Measurements from ENCODE around the gene RHOH.

- no peak for TF ChIP-seq BACH1 (IDR thresholded peaks at IDR 0.05; ENCODE audit: borderline replicate concordance)
- TF ChIP-seq BHLHE40 (IDR thresholded peaks at IDR 0.05; ENCODE audit: borderline replicate concordance in 1 of 2, low read depth in 2 of 2, low read length in 1 of 2), result no peak
- no peak for TF ChIP-seq CTCF (IDR thresholded peaks at IDR 0.05 in 2 of 3, conservative IDR thresholded peaks at IDR 0.05 in 1 of 3; ENCODE audit: control insufficient read depth in 2 of 3, extremely low read depth in 1 of 3, insufficient read depth in 1 of 3, low read depth in 3 of 3, low read length in 3 of 3)
- no peak for TF ChIP-seq BRCA1 (IDR thresholded peaks at IDR 0.05; ENCODE audit: low read depth, low read length)
- no peak for TF ChIP-seq POLR2AphosphoS5 (IDR thresholded peaks at IDR 0.05; ENCODE audit: low read length)
- no peak for TF ChIP-seq USF2 (IDR thresholded peaks at IDR 0.05; ENCODE audit: borderline replicate concordance, low read depth, low read length)
- TF ChIP-seq USF1 (IDR thresholded peaks at IDR 0.05; ENCODE audit: borderline replicate concordance, extremely low read length, insufficient read depth, low read depth, low read length), result no peak
- no peak for TF ChIP-seq RAD51 (IDR thresholded peaks at IDR 0.05)
- TF ChIP-seq SIN3A (IDR thresholded peaks at IDR 0.05; ENCODE audit: low read depth, low read length), result no peak
- TF ChIP-seq MYB (IDR thresholded peaks at IDR 0.05; ENCODE audit: borderline replicate concordance, low read depth, low read length), result no peak
Observed at GRCh38 chr4:40190019-40190418, 6.8 kb upstream of the RHOH start.

All from GM12878 (cell line).